ENCODE results near the gene LATS2. TPM values are rescaled to one million over a fixed set of nuclear protein-coding genes. Genes with fewer than 3 reads are reported as not detected.
A peak's percentile ranks its signal among the peaks of the same experiment; 100 is the strongest.
"Not testable (repeated sequence)": the region's sequence is repeated elsewhere in the genome, so short reads cannot be mapped to it uniquely, and the experiment has no call there.

The LATS2 gene
- total and polyA plus RNA-seq, 4 donors, result 8.1 to 12.1 (median 8.6) TPM

DNA sequence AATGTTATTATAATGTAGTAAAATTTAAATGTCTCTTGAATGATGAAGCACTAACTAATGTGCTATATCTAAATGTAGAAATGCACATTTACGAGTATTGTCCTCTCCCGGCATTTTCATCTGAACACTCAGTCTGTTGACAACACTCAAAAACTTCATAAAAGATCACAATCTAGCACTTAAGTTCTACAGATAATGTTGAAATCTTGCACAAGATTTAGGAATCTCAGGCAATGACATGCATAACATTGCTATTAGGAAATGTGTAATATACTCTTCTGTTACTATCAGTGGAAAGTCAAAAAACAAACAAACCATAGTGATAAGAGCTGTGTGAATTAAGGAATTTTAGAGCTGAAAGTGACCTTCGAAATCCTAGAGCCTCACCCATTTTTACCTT is 121.3 kb downstream of the LATS2 start:
- WGBS (ENCODE audit: insufficient coverage), result no CpG with 5 or more reads among the region's 3 CpGs
- no peaks in the 10 kb centered on the region for H3K9me3 ChIP-seq (ENCODE audit: control insufficient read depth, insufficient read depth, low read length)
- H3K36me3 ChIP-seq (ENCODE audit: control insufficient read depth, insufficient read depth, low read length), result no peaks in the 10 kb centered on the region
- no peaks in the 10 kb centered on the region for H3K27me3 ChIP-seq (ENCODE audit: control insufficient read depth, insufficient read depth, low read length)
- no peak overlapping the region for H3K27ac ChIP-seq (ENCODE audit: low read depth, low read length)
- no peak for DNase-seq (ENCODE audit: low read depth in 4 of 6, low spot score in 6 of 6)
- no peaks in the 10 kb centered on the region for H3K4me1 ChIP-seq (ENCODE audit: control insufficient read depth, insufficient read depth, low read length)
- H3K4me3 ChIP-seq (ENCODE audit: low read depth, low read length), result no peak overlapping the region

GRCh38 chr13:20939662-20940061 is 121.7 kb downstream of the LATS2 start:
- Histone ChIP-seq H3K27ac (ENCODE audit: low read depth, low read length) (no peak overlapping the region), H3K4me3 (ENCODE audit: low read depth, low read length) (no peak overlapping the region), H3K27me3 (ENCODE audit: control insufficient read depth, insufficient read depth, low read length) (no peaks in the 10 kb centered on the region), H3K9me3 (ENCODE audit: control insufficient read depth, insufficient read depth, low read length) (no peaks in the 10 kb centered on the region), H3K36me3 (ENCODE audit: control insufficient read depth, insufficient read depth, low read length) (no peaks in the 10 kb centered on the region), H3K4me1 (ENCODE audit: control insufficient read depth, insufficient read depth, low read length) (no peaks in the 10 kb centered on the region)
- 51% methylated on average over 4 of the region's 4 CpGs for WGBS (ENCODE audit: insufficient coverage)
- DNase-seq (ENCODE audit: low read depth in 4 of 6, low spot score in 6 of 6), result no peak

DNA sequence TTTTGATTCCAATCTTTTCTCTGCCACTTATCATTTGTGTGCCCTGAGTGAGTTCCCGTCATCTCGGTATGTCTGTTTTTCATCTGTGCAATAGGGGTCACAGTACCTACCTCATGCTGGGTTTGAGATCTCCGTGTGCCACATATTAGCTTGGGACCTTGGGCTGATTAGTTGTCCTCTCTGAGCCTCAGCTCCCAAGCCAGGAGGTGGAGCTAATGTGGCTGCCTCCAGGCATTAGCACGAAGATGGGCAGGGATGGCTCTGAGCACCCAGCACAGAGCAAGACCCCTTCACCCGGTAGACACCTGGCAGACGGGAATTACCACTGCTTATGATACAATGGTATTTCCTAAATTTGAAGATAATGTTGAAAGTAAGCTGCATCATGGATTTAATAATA is 123.1 kb downstream of the LATS2 start:
- 77% methylated on average over 4 of the region's 6 CpGs for whole genome bisulfite sequencing (ENCODE audit: insufficient coverage)
- Histone ChIP-seq H3K27me3 (ENCODE audit: control insufficient read depth, insufficient read depth, low read length) (no peaks in the 10 kb centered on the region), H3K4me3 (ENCODE audit: low read depth, low read length) (no peak overlapping the region), H3K4me1 (ENCODE audit: control insufficient read depth, insufficient read depth, low read length) (no peaks in the 10 kb centered on the region), H3K27ac (ENCODE audit: low read depth, low read length) (no peak overlapping the region), H3K36me3 (ENCODE audit: control insufficient read depth, insufficient read depth, low read length) (no peaks in the 10 kb centered on the region), H3K9me3 (ENCODE audit: control insufficient read depth, insufficient read depth, low read length) (no peaks in the 10 kb centered on the region)
- no peak for DNase-seq (ENCODE audit: low read depth in 4 of 6, low spot score in 6 of 6)

- H3K36me3 ChIP-seq (ENCODE audit: control insufficient read depth, insufficient read depth, low read length), result no peaks in the 10 kb centered on the region
- H3K4me3 ChIP-seq (ENCODE audit: low read depth, low read length), result no peak overlapping the region
- H3K9me3 ChIP-seq (ENCODE audit: control insufficient read depth, insufficient read depth, low read length), result no peaks in the 10 kb centered on the region
- no CpG with 5 or more reads among the region's 4 CpGs for WGBS (ENCODE audit: insufficient coverage)
- H3K27me3 ChIP-seq (ENCODE audit: control insufficient read depth, insufficient read depth, low read length), result no peaks in the 10 kb centered on the region
- H3K27ac ChIP-seq (ENCODE audit: low read depth, low read length), result no peak overlapping the region
- H3K4me1 ChIP-seq (ENCODE audit: control insufficient read depth, insufficient read depth, low read length), result no peaks in the 10 kb centered on the region
- DNase-seq (ENCODE audit: low read depth in 4 of 6, low spot score in 6 of 6), result no peak
Measured at GRCh38 chr13:20927596-20928257, 133.7 kb downstream of the LATS2 start.

- not testable (repeated sequence) for H3K9me3 ChIP-seq (ENCODE audit: control insufficient read depth, insufficient read depth, low read length); H3K27me3 ChIP-seq (ENCODE audit: control insufficient read depth, insufficient read depth, low read length); H3K4me3 ChIP-seq (ENCODE audit: low read depth, low read length); H3K4me1 ChIP-seq (ENCODE audit: control insufficient read depth, insufficient read depth, low read length); H3K36me3 ChIP-seq (ENCODE audit: control insufficient read depth, insufficient read depth, low read length); H3K27ac ChIP-seq (ENCODE audit: low read depth, low read length); DNase-seq (ENCODE audit: low read depth in 4 of 6, low spot score in 6 of 6)
- WGBS (ENCODE audit: insufficient coverage), result 80% methylated on average over 9 of the region's 13 CpGs
Measured at GRCh38 chr13:20925395-20925790, 136.0 kb downstream of the LATS2 start.

DNA sequence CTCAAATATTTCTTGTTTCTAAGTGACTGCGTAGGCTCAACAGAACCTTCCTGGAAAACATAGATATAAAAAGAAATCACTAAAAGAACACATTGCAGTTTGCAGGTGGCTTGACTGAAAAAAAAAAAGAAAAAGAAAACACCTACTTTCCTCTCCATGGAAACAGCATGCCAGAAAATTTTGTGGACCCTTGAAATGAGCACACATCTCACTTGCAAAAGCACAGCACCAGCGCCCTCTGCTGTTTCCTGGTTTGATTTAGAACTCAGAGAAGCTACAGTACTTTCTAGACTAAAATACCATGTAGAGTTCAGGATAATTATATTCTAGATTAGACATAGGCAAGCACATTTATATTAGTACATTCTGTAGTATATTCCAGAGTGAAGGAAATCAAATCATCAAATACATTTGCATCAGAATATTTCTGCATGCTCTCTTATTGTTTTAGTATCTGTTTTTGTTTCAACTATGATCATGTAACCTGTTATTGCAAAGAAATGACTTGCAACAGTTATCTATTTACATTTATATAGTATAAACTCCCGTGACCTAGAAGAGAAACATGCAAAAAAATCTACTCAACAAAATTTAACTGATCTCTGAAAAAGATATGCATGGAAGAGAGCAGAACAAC is 136.5 kb downstream of the LATS2 start:
- no CpG with 5 or more reads among the region's 3 CpGs for WGBS (ENCODE audit: insufficient coverage)
- peak; percentile 74 to 97 (median 84) for DNase-seq (ENCODE audit: low read depth in 4 of 6, low spot score in 6 of 6)
- Histone ChIP-seq H3K27ac (ENCODE audit: low read depth, low read length) (no peak overlapping the region), H3K27me3 (ENCODE audit: control insufficient read depth, insufficient read depth, low read length) (no peaks in the 10 kb centered on the region), H3K4me3 (ENCODE audit: low read depth, low read length) (no peak overlapping the region), H3K9me3 (ENCODE audit: control insufficient read depth, insufficient read depth, low read length) (no peaks in the 10 kb centered on the region), H3K4me1 (ENCODE audit: control insufficient read depth, insufficient read depth, low read length) (no peaks in the 10 kb centered on the region), H3K36me3 (ENCODE audit: control insufficient read depth, insufficient read depth, low read length) (no peaks in the 10 kb centered on the region)

DNA sequence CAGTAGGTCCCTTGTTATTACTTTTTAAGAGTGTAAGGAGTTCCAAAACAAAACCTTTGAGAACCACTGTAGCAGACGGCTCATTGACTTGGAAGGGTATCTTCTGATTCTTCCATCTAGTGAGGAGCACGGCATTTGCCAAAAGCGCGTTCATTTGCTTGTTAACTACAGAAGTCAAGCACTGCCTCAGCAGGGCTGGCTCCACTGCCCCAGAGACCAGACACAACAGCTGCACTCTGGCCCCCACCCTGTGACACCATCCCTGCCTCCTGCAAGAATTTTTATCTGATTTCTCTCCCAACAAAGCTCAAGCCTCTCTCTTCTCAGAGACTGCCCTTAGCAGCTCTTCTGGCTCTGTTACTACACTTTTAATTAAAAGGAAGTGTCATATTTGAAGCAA is 138.1 kb downstream of the LATS2 start:
- Histone ChIP-seq H3K9me3 (ENCODE audit: control insufficient read depth, insufficient read depth, low read length) (no peaks in the 10 kb centered on the region), H3K27ac (ENCODE audit: low read depth, low read length) (no peak overlapping the region), H3K4me1 (ENCODE audit: control insufficient read depth, insufficient read depth, low read length) (no peaks in the 10 kb centered on the region), H3K36me3 (ENCODE audit: control insufficient read depth, insufficient read depth, low read length) (no peaks in the 10 kb centered on the region), H3K27me3 (ENCODE audit: control insufficient read depth, insufficient read depth, low read length) (no peaks in the 10 kb centered on the region), H3K4me3 (ENCODE audit: low read depth, low read length) (no peak overlapping the region)
- 84% methylated on average over 4 of the region's 4 CpGs for WGBS (ENCODE audit: insufficient coverage)
- DNase-seq (ENCODE audit: low read depth in 4 of 6, low spot score in 6 of 6), result no peak

Small RNAs within 50 kb of the gene (small RNA-seq; reads per million reads assigned to genes)
- gene PPIAP27 (ENCODE audit: low replicate concordance), result not detected
- 0.18 reads per million for gene RNU4-9P (ENCODE audit: low replicate concordance)

Other genes with a start within 250 kb of the LATS2 start
- gene XPO4, start 158.8 kb downstream of the LATS2 start, total RNA-seq, result 10 to 100 TPM; 21.7 to 30.5 TPM
- 10 to 100 TPM; 11.7 to 13.8 TPM for gene XPO4, start 158.8 kb downstream of the LATS2 start, polyA plus RNA-seq (ENCODE audit: insufficient read length in 2 of 2)
- 100 to 1,000 TPM in 1 of 2 donors, 10 to 100 TPM in 1; 53.8 to 152 TPM for gene SAP18, start 78.5 kb upstream of the LATS2 start, total RNA-seq
- gene SAP18, start 78.5 kb upstream of the LATS2 start, polyA plus RNA-seq (ENCODE audit: insufficient read length in 2 of 2), result 100 to 1,000 TPM; 237 to 248 TPM
- gene SKA3, start 115.0 kb upstream of the LATS2 start, total RNA-seq, result 1 to 10 TPM; 6.6 to 7.7 TPM
- gene SKA3, start 115.0 kb upstream of the LATS2 start, polyA plus RNA-seq (ENCODE audit: insufficient read length in 2 of 2), result 1 to 10 TPM; 7.2 to 9.2 TPM
- gene MRPL57, start 115.1 kb upstream of the LATS2 start, total RNA-seq, result 10 to 100 TPM; 21.9 to 33.4 TPM
- gene MRPL57, start 115.1 kb upstream of the LATS2 start, polyA plus RNA-seq (ENCODE audit: insufficient read length in 2 of 2), result 10 to 100 TPM; 30.6 to 34.9 TPM